ENCODE data around the gene PCDHA1.

DNA sequence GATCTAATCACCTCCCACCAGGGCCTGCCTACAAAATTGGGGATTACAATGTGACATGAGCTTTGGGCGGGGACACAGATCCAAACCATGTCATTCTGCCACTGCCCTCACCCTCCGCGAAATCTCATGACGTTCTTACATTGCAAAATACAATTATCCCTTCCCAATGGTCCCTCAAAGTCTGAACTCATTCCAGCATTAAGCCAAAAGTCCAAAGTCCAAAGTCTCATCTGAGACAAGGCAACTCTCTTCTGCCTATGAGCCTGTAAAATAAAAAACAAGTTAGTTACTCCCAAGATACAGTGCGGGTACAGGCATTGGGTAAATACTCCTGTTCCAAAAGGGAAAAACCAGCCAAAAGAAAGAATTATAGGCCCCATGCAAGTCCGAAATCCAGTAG is 165.7 kb downstream of the PCDHA1 start:
- TF ChIP-seq, protein P1, sequence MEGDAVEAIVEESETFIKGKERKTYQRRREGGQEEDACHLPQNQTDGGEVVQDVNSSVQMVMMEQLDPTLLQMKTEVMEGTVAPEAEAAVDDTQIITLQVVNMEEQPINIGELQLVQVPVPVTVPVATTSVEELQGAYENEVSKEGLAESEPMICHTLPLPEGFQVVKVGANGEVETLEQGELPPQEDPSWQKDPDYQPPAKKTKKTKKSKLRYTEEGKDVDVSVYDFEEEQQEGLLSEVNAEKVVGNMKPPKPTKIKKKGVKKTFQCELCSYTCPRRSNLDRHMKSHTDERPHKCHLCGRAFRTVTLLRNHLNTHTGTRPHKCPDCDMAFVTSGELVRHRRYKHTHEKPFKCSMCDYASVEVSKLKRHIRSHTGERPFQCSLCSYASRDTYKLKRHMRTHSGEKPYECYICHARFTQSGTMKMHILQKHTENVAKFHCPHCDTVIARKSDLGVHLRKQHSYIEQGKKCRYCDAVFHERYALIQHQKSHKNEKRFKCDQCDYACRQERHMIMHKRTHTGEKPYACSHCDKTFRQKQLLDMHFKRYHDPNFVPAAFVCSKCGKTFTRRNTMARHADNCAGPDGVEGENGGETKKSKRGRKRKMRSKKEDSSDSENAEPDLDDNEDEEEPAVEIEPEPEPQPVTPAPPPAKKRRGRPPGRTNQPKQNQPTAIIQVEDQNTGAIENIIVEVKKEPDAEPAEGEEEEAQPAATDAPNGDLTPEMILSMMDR (IDR thresholded peaks at IDR 0.05) = no peak
- no peak for TF ChIP-seq POLR2A (IDR thresholded peaks at IDR 0.05)
